Measurements from ENCODE around the gene IRGQ.

DNA sequence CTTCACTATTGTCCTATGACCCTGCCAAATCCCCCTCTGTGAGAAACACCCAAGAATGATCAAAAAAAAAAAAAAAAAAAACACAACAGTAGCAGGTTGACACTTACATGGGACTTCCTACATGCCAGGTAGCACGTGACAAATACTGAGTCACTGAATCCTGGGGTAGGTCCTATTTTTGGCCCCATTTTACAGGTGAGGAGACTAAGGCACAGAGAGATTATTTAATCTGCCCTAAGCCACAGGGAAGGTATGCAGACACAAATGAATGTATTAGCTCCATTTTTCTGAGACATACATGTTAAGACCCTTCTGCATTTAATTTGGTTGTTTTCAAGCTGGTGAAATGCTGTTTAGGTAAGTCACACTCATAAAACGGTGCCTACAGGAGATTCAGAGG, 47.2 kb downstream of the IRGQ start:
- no peak for TF ChIP-seq POLR2A (IDR thresholded peaks at IDR 0.05; ENCODE audit: low read length)
- TF ChIP-seq GATA1 (IDR thresholded peaks at IDR 0.05; ENCODE audit: low read depth, low read length) = no peak

Measured in erythroblast (primary cell).